T-helper 9 cell (primary cell): ENCODE data around the gene SLC15A2.
"Not testable (repeated sequence)": the region's sequence is repeated elsewhere in the genome, so short reads cannot be mapped to it uniquely, and the experiment has no call there.

Experiments used
- DNase-seq: peaks from one replicate; pipeline ENCODE4 v3.0.0-alpha.2; 2020

SLC15A2 gene

DNA sequence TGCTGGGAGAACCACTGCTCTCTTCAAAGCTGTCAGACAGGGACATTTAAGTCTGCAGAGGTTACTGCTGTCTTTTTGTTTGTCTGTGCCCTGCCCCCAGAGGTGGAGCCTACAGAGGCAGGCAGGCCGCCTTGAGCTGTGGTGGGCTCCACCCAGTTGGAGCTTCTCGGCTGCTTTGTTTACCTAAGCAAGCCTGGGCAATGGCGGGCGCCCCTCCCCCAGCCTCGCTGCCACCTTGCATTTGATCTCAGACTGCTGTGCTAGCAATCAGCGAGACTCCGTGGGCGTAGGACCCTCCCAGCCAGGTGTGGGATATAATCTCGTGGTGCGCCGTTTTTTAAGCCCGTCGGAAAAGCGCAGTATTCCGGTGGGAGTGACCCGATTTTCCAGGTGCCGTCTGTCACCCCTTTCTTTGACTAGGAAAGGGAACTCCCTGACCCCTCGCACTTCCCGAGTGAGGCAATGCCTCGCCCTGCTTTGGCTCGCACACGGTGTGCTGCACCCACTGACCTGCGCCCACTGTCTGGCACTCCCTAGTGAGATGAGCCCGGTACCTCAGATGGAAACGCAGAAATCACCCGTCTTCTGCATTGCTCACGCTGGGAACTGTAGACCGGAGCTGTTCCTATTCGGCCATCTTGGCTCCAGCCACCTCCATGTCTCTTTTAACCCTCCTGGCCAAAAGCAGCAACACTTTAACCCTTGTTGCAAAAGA is 44.1 kb downstream of the SLC15A2 start:
- DNase-seq, result not testable (repeated sequence)

DNA sequence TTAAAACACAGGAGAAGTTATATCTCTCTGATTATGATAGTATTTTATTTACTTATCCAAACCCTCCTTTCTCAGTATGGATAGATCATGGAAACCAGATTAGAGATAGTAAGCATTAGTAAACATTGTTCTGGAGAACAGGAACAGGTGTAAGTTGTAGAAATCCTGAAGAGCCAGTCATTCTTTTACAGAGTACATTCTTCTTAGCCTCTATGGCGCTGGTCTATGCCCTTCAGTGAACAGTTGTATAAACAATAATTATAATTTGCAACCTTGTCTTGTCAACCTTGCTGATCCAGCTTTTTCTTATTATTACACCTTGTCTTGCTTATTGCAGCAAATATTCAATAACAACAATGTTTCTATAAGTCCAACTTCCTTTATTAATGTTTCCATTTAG is 47.4 kb downstream of the SLC15A2 start:
- no peak for DNase-seq

DNA sequence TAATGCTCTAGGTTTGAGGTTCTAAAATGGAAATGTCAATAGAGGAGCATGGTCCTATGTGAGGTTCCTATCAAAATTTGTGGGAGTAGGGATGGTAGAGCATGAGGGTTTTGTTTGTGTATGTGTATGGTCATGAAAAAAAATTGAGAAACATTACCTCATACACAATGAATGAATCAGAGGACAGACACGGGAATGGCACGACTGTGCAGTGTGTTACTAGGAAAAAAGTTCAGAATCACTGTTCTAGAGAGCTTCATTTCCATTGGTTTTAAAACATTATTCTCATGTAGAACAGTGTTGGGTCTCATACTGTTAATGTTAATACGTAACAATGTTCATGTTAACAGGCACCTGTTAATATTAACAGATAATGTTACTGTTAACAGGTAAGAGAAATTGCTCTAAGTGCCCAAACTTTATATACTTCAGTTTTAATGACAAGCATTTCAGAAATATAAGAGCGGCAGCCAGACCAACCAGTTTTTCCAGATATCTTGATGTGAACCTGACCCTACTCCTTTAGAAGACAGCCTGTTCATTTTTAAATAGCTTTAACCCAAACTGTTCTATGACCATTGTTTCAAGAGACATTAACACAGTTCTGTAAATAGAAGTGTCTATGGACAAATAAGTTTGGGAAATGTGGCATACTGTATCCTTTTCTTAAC is 48.0 kb downstream of the SLC15A2 start:
- DNase-seq, result no peak

DNA sequence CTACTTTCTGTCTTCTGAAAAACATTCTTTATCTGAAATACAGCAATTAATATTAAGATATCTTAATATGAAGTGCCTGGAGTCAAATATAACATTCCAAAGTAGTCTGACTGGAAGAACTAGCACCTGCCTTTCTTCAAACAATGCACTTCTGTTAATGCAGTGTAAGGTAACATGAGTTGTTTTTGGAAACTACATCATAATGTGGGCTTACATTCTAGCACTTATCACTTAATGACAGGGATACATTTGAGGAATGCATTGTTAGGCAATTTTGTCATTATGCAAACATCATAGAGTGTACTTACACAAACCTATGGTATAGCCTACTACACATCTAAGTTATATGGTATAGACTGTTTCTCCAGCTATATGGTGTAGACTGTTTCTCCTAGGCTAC is 49.2 kb downstream of the SLC15A2 start:
- DNase-seq, result no peak

DNA sequence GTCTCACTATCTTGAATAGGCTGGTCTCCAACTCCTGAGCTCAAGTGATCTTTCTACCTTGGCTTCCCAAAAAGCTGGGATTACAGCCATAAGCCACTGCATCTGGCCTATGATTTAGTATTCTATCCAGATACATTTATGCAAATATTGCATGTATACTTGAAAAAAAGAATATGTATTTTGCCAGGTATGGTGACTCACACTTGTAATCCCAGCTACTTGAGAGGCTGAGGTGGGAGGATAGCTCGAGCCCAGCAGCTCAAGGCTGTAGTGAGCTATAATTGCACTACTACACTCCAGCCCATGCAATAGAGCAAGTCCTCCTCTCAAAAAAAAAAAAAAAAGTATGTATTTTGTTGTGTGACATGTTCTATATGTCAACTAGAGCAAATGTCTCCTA is 54.4 kb downstream of the SLC15A2 start:
- no peak for DNase-seq

DNA sequence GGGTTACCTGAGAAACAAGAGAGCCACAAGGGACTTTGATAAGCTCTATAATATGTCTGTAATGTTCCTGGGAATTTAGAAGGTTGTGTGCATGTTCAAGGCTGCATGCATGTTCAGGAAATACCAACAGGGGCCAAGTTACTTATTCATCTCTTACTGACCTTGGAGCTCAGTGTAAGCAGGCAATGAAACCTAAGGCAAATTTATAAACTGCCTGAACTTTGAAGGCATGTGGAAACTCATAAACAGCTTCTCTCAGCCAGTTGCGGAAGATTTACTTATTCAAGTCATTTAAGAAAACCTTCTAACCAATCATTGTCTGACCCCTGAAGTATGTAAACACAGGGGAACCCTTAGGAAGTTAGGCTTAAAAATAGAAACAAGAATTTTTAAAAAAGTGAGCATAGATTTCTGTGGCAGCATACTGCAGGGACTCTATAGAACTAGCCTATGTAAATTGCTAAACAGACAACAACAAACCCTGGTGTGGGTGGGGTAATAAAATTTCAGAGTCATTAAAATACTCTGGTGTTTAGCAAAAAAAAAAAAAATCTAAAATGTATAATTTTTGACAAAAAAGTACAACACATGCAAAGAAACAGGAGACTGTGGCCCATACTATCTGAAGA is 57.2 kb downstream of the SLC15A2 start:
- no peak for DNase-seq

DNA sequence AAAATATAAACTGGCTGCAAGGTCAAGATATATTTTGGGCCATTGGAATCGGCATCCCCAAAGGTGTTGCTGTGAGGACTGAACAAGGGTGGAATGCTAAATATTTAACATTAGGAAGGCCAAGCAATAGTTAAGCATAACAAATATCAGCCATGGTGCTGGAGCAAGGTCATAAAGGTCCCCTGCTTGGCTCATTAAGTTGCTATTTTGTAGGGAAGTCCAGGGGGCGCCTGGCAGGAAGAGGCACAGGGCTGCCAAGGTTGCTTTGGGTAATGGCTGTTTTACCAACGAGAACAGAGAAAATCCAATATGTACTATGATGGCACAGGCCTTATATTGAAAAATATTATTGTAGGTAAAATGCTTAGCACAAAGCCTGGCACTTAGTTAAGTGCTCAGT is 62.2 kb downstream of the SLC15A2 start:
- no peak for DNase-seq

DNA sequence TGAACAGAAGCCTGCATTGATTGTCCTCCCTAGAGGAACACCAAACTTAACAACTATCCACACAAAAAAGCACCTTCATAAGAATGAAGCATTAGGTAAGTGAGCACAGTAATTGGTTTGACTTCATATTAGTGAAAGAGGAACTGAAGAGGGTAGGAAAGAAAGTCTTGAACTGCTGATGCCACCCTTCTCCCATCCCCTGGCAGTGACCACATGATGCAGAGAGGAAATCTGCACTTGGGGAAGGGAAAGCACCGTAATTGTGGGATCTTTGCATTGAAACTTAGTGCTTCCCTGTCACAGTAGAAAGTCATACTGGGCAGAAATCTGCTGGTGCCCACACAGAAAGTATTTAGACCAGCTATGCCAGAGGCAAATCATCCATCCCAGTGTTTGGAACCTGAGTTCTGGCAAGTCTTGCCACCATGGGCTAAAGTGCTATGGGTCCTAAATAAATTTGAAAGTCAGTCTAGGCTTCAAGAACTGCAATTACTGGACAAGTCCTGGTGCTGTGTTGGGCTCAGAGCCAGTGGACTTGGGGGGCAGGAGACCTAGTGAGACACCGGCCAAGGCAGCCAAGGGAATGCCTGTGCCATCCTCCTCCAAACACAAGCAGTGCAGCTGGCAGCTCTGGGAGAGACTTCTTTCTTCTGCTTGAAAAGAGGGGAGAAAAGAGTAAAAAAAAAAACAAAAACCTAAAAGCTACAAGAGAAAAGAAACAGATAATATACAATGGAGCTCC is 63.6 kb downstream of the SLC15A2 start:
- DNase-seq, result no peak

DNA sequence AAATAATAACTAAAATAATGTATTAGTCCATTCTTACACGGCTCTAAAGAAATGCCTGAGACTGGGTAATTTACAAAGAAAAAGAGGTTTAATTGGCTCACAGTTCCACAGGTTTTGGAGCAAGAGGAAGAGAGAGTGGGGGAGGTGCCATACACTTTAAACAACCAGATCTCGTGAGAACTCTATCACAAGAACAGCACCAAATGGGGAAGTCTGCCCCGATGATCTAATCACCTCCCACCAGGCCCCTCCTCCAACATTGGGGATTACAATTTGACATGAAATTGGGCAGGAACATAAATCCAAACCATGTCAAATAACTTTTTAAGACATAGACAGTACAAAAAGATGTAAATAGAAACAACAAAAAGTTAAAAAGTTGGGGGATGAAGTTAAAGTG is 64.6 kb downstream of the SLC15A2 start:
- DNase-seq, result no peak

DNA sequence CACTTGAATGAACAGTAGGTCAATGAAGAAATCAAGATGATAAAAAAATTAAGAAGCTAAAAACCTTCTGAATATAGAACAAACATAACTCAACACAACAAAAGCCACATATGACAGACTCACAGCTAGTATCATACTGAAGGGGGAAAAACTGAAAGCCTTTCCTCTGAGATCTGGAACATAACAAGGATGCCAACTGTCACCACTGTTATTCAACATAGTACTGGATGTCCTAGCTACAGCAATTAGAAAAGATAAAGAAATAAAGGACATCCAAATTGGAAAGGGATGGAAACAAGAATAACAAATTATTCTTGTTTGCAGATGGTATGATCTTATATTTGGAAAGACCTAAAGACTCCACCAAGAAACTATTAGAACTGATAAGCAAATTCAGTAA is 67.1 kb downstream of the SLC15A2 start:
- no peak for DNase-seq

DNA sequence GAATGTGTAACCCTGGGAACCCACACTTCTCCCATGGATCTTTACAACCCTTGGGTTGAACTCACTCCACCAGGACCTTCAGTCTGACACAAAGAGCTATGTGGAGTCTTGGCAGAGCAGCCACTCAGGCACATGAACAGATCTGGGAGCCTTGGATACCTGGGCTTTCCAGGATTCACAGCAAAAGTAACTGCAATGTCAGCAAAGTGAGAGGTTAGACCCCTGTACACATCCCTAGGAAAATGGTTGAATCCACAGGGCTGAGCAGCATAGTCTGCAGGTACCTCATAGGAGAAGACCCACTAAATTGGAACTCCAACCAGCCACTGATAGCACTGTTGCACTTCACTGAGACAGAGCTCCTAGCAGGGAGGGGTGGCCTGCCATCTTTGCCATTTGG is 68.2 kb downstream of the SLC15A2 start:
- no peak for DNase-seq

DNA sequence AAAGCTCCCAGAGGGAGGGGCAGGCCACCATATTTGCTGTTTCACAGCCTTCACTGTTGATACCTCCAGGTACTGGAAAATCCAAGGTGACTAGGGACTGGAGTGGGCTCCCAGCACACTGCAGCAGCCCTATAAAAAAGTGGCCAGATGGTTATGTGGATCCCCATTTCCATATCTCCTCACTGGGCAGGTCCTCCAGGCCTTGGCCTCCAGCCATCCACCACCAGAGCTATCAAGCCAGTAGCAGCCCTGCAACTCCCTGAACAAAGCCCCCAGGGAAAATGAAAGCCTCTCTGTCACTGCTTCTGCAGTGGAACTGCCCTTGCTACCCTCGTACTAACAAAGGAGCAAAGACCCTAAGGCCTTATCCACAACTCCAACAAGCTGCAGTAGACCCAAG is 69.4 kb downstream of the SLC15A2 start:
- no peak for DNase-seq

DNA sequence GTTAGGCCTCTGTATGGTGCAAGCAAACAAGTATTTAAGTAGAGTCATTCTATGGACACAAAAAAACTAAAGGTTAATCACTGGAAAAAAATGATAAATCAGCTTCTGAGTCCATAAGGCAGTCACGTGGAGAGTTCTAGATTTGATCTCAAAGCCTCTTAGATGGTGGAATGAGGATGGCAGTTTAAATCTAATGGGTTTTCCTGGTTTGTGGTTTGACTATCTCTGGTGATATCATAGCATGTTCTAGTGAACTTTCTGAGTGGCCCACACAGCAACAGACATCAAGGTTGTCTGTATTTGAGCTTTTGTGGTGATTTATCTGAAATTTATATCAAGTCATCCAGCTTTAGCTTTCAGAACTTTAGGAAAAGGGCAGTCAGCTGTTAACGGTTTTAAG is 75.4 kb downstream of the SLC15A2 start:
- DNase-seq, result no peak

DNA sequence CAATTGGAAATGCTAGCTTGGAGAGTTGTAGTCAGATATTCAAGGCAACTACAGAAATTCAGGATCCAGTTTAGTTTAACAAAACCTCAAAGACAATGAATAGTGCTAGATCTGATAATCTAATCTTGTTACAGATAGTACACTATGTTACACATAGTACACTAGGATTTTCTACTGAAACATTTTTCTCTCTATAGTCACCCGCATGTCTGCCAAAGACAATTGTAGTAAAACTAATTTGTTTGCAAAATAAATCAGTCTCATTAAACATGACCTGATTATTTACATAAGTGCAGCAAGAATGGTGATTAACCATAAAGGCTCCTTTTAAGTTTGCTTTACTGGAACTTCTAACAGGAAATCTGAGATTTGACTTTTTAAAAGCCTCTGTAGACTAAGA is 75.8 kb downstream of the SLC15A2 start:
- no peak for DNase-seq

DNA sequence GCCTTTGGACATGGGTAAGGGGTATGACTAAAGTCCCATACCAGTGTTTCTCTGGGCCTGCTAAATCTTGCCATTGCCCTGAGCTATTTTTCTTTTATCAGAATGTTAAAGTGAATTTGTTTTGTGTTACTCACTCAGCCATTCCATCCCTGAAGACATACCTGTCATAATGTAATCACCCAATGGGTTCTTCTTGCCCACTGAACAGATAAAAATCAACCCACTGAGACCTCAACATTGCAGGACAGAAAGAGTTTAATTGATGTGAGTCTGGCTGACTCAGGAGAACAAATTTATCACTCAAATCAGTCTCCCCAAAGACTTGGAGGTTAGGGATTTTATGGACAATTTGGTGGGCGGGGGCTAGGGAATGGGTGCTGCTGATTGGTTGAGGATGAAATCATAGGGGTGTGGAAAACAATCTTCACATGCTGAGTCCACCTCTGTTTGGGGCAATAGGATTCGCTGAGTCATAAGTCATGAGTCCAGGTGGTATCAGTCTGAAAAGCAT is 80.5 kb downstream of the SLC15A2 start:
- DNase-seq, result no peak

DNA sequence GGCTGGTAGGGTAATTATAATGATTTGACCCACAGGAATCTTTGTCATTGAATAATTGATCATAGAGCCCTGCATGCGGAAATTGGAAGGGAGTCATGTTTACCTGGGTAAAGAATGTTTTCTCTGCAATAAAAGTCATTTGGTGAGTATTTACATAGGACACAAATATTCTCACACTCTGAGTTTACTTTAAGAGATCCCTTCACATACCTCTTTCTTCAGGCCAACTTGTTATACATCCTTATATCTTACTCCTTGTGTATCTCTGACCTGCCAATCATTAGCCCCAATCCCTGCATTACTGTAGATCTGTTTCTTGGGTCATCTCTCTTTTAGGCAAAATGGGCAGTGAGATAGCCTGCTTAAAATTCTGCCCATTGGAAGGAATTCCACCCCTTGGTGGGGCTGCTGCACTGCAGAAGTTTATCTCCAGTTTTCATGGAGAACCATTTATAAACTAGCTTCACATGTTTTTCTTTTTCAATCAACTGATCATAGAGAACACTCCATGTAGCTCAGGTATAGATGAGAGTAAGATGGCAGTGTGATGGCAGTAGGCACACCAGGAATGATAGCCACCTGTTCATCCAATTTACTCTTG is 81.6 kb downstream of the SLC15A2 start:
- no peak for DNase-seq

DNA sequence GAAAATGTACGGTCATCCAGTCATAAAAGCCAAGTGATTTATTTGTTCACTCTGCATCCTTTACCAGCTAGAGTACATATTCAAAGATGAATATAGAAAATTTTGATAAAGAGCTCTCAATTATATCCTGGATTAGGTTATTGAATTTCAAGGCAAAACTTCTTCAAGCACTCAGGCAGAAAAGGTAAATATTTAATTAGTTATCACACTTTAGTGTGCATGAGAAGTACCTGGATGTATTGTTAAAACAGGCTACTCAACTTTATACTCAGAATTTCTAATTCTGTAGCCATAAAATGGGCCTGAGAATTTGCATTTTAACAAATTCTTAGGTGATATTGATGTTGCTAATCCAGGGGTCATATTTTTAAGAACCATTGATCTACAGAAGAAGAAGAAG is 82.5 kb downstream of the SLC15A2 start:
- no peak for DNase-seq

DNA sequence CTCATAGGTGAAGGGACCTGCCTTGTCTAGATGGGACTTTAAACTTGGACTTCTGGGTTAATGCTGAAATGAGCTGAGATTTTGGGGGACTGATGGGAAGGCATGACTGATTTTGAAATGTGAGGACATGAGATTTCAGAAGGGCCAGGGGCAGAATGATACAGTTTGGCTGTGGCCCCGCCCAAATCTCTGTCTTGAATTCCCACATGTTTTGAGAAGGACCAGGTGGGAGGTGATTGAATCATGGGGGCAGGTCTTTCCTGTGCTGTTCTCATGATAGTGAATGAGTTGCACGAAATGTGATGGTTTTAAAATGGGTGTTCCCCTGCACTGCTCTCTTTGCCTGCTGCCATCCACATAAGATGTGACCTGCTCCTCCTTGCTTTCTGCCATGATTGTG is 85.0 kb downstream of the SLC15A2 start:
- no peak for DNase-seq

DNA sequence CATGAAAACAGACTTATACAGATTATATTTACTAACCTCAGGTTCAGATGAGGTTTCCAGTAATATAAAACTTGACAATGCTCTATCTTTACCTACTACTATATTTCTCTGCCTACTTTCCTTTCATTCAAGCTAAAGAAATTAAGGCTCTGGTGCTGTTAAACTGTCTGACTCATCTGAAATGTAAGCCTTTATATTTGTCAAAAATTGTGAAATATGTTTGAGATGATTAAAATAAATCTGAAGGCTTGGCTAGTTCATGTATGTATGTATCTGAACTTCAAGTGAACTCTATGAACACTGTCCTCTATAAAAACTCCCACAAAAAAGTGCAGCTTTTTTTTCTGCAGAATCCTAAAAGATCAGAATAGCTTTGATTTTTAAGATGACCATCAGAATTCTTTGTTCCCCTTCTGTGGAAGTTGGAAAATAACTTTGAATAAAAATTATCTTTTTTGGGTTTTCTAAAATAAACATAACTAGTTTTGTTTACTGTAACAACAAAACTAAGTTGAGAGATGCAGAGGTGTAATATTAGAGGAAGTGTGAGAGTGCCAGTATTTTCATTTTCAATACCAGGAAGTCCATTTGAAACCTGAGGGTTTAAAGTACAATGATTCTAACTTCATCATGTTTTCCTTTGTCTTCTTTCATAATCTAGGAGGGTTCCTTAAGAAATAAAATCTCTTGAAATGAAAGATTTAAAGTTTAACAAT is 85.7 kb downstream of the SLC15A2 start:
- DNase-seq, result no peak

DNA sequence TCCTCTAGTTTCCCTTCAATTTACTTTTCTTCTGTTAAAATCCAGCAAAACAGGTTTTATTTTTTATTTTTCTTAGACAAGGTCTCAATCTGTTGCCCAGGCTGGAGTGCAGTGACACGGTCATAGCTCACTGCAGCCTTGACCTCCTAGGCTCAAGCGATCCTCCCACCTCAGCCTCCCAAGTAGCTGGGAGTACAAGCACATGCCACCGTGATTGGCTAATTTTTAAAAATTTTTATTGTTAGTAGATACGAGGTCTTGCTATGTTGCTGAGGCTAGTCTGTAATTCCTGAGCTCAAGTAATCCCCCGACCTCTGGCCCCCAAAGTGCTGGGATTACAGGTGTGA is 86.2 kb downstream of the SLC15A2 start:
- DNase-seq, result no peak

DNA sequence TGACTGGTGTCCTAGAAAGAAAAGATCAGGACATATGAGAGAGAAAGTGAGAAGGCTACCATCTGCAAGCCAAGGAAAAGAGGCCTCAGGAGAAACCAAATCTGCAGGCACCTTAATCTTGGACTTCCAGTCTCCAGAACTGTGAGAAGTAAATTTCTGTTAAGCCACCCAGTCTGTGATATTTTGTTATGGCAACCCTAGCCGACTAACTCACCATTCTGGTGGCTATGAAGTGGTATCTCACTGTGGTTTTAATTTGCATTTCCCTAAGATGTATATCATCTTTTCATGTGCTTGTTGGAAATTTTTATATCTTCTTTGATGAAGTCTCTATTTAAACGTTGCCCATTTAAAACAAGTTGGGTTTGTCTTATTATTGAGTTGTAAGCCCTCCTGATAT is 87.3 kb downstream of the SLC15A2 start:
- DNase-seq, result no peak

DNA sequence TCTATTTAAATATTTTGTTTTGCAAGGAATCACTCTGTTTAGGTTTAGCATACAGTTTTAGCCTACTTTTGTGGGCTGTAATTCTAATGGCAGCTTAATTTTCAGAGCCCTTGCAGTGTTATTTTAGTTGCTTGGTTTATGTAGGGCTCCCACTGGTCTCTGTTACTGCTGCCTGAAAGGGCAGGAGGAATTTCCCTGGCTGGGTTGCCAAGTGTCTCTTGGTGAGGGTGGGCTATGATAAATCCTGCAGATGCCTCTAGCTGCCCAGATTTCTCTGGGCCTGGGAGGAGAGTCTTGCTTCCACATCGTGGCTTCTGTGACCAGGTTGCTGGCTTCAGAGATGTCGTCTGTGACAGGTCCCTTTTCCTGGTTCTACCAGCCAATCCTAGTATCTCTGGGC is 91.6 kb downstream of the SLC15A2 start:
- DNase-seq, result no peak
